Naive B cell (primary cell): ENCODE results near the gene G3BP1. TPM values are rescaled to one million over a fixed set of nuclear protein-coding genes. Genes with fewer than 3 reads are reported as not detected.

Source experiments
- ATAC-seq, 2 donors: fragments of 150-1000 bp; cut with Tn5 transposase; 2 replicates each; pipeline ENCODE4 v1.10.0; 2021; ENCODE audit warnings: low read depth in 2 of 2, mild to moderate bottlenecking in 2 of 2, moderate library complexity in 2 of 2
- DNase-seq: peaks from one replicate; pipeline ENCODE4 v3.0.0; 2022
- H3K27ac Mint-ChIP-seq, 6 donors: one replicate each; pipeline ENCODE4 v1.8.0; 2020 to 2022; ENCODE audit warnings: mild to moderate bottlenecking in 6 of 6, mixed read lengths in 6 of 6, moderate library complexity in 5 of 6, inconsistent platforms in 2 of 6
- H3K27me3 Mint-ChIP-seq, 3 donors: one replicate each; pipeline ENCODE4 v1.8.0; 2021 to 2022; ENCODE audit warnings: mixed read lengths in 3 of 3, mild to moderate bottlenecking in 1 of 3
- H3K36me3 Mint-ChIP-seq, 2 donors: one replicate each; pipeline ENCODE4 v1.8.0; 2020 to 2022; ENCODE audit warnings: mixed read lengths in 2 of 2, inconsistent platforms in 1 of 2, mild to moderate bottlenecking in 1 of 2
- H3K4me1 Mint-ChIP-seq, 3 donors: one replicate each; pipeline ENCODE4 v1.8.0; 2020 to 2022; ENCODE audit warnings: mixed read lengths in 3 of 3, inconsistent platforms in 1 of 3, mild to moderate bottlenecking in 1 of 3, moderate library complexity in 1 of 3
- H3K4me3 Mint-ChIP-seq, 8 donors: one replicate each; pipeline ENCODE4 v1.8.0; 2020 to 2022; ENCODE audit warnings: mild to moderate bottlenecking in 8 of 8, mixed read lengths in 8 of 8, moderate library complexity in 8 of 8, inconsistent platforms in 2 of 8
- H3K9me3 Mint-ChIP-seq, 7 donors: one replicate each; pipeline ENCODE4 v1.8.0; 2020 to 2022; ENCODE audit warnings: mixed read lengths in 7 of 7, mild to moderate bottlenecking in 5 of 7, inconsistent platforms in 2 of 7, moderate library complexity in 1 of 7
- polyA plus RNA-seq, 6 donors: library from polyadenylated mRNA; unstranded; fragments of 300-500 nt; fragmentation: Illumina TruSeq; gene quantifications; one replicate each; pipeline ENCODE4 v1.2.3, GENCODE V29; 2021; ENCODE audit warnings: low read depth in 6 of 6

G3BP1 gene
- polyA plus RNA-seq, 6 donors from 2014 or later, result 93.9 to 151 (median 135) TPM

- H3K27ac Mint-ChIP-seq, result peak overlapping the region in 1 of 6 donors; percentile 9
- H3K4me3 Mint-ChIP-seq, result peak overlapping the region in 1 of 8 donors; percentile 47
- H3K36me3 Mint-ChIP-seq, result peaks cover 16 to 20% of the 10 kb centered on the region in 2 donors
- no peaks in the 10 kb centered on the region for H3K27me3 Mint-ChIP-seq
- no peaks in the 10 kb centered on the region for H3K9me3 Mint-ChIP-seq
- ATAC-seq, result no peak
- no peak for DNase-seq
- H3K4me1 Mint-ChIP-seq, result peaks cover 8 to 30% (median 13%) of the 10 kb centered on the region in 3 donors
Observed at GRCh38 chr5:151740958-151741373, 30.8 kb upstream of the G3BP1 start.

DNA sequence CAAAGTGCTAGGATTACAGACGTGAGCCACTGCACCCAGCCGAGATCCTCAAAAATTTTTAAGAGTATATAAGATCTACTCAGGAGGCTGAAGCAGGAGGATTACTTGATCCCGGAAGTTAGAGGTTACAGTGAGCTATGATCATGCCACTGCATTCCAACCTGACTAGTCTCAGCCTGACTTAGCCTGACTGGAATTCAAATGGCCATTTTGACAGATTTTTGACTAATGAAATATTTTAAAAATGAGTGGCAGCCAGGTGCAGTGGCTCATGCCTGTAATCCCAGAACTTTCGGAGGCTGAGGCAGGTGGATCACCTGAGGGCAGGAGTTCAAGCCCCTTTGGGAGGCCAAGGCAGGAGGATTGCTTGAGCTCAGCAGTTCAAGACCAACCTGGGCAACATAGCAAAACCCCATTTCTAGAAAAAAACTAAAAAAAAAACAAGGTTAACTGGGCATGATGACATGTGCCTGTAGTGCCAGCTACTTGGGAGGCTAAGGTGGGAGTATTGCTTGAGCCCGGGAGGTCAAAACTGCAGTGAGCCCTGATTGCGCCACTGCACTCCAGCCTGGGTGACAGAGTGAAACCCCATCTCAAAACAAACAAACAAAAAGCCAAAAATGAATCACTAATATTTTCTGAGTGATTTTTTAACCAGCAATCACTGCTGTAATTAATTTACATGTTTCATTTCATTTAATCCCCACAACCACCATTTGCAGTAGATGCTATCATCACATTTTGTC lies 29.9 kb upstream of the G3BP1 start:
- H3K27ac Mint-ChIP-seq, result no peak overlapping the region
- ATAC-seq (no peak), DNase-seq (no peak)
- no peaks in the 10 kb centered on the region for H3K27me3 Mint-ChIP-seq
- H3K36me3 Mint-ChIP-seq, result peaks cover 16 to 20% of the 10 kb centered on the region in 2 donors
- H3K4me3 Mint-ChIP-seq, result no peak overlapping the region
- no peaks in the 10 kb centered on the region for H3K9me3 Mint-ChIP-seq
- H3K4me1 Mint-ChIP-seq, result peaks cover 12 to 36% (median 13%) of the 10 kb centered on the region in 3 donors

DNA sequence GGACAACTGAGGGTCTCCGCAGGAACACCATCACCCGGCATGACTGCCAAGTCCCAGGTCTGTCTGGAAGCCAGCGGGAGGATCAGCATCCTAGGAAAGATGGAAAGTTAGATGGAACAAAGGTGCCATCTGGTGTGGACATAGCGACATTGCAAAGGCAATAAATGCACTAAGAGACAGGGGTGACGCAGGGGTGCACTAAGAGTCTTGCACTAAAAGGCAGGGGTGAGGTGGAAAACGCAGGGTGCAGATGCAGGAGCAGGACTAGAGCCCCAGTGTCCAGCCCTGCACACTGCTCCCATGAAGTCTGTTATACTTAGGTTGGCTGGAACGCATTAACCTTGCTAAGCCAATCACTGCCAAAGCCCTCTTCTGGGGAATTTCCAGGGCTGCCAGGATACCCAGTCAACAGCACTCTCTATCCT lies 28.9 kb upstream of the G3BP1 start:
- Mint-ChIP-seq H3K27ac (peak overlapping the region in 1 of 6 donors; percentile 69), H3K4me3 (no peak overlapping the region), H3K36me3 (peaks cover 16 to 20% of the 10 kb centered on the region in 2 donors), H3K4me1 (peaks cover 12 to 36% (median 13%) of the 10 kb centered on the region in 3 donors), H3K27me3 (no peaks in the 10 kb centered on the region), H3K9me3 (no peaks in the 10 kb centered on the region)
- ATAC-seq, result no peak
- DNase-seq, result no peak

GRCh38 chr5:151743530-151743929 lies 28.2 kb upstream of the G3BP1 start:
- peaks cover 12 to 36% (median 13%) of the 10 kb centered on the region in 3 donors for H3K4me1 Mint-ChIP-seq
- DNase-seq (no peak), ATAC-seq (no peak)
- H3K27me3 Mint-ChIP-seq, result no peaks in the 10 kb centered on the region
- no peak overlapping the region for H3K4me3 Mint-ChIP-seq
- peaks cover 16 to 20% of the 10 kb centered on the region in 2 donors for H3K36me3 Mint-ChIP-seq
- H3K27ac Mint-ChIP-seq, result peak overlapping the region in 2 of 6 donors; percentile 8 to 86
- H3K9me3 Mint-ChIP-seq, result no peaks in the 10 kb centered on the region

DNA sequence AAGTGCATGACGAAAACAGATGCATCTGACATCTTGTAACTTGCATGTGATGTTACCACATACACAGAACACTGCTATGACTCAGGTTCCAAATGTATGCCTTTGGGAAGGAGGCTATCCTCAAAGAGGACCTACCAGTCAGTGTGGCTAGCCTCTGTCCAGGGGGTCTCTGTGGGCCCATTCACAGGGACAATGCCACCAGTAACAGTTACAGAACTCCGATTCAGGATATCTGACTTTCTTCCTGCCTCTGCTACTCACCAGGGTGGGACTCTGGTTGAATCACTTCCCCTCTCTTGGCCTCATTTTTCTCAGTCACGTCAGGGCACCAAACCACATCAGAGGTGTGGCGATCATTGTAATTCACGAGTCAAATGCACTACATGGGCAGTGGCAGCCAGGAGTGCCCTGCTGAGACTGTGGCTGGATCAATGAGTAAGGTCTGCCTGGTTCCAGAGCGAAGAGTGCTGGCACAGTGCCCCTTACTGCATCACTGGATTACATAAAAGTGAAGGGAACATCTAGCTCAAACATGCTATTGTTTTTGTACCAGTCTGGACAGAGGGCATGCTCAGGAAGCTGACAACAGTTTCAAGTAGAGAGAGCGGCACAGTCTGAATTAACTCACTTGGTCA lies 26.6 kb upstream of the G3BP1 start:
- DNase-seq, result no peak
- Mint-ChIP-seq H3K4me3 (peak overlapping the region in 1 of 8 donors; percentile 16), H3K36me3 (peaks cover 16 to 20% of the 10 kb centered on the region in 2 donors), H3K9me3 (no peaks in the 10 kb centered on the region), H3K27me3 (no peaks in the 10 kb centered on the region), H3K27ac (peak overlapping the region; percentile 2 to 94 (median 68)), H3K4me1 (peaks cover 17 to 47% (median 20%) of the 10 kb centered on the region in 3 donors)
- ATAC-seq, result peak; percentile 36 to 53

DNA sequence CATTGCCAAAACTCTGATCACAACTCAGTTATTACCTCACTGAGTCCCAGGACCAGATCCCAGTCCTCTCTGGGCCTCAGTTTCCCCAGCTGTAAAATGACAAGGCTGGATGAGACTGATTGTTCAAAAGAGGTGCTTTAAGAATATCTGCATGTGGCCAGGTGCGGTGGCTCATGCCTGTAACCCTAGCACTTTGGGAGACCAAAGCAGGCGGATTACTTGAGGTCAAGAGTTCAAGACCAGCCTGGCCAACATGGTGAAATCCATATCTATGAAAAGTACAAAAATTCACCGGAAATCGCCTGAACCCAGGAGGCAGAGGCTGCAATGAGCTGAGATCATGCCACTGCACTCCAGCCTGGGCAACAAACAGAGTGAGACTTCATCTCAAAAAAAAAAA lies 21.6 kb upstream of the G3BP1 start:
- no peaks in the 10 kb centered on the region for H3K27me3 Mint-ChIP-seq
- H3K27ac Mint-ChIP-seq, result peak overlapping the region in 4 of 6 donors; percentile 89 to 94 (median 91)
- H3K4me3 Mint-ChIP-seq, result peak overlapping the region in 1 of 8 donors; percentile 57
- peaks cover 0 to 9% of the 10 kb centered on the region in 2 donors for H3K36me3 Mint-ChIP-seq
- ATAC-seq, result no peak
- H3K9me3 Mint-ChIP-seq, result no peaks in the 10 kb centered on the region
- DNase-seq, result no peak
- peaks cover 13 to 43% (median 16%) of the 10 kb centered on the region in 3 donors for H3K4me1 Mint-ChIP-seq

- Mint-ChIP-seq H3K9me3 (no peaks in the 10 kb centered on the region), H3K4me1 (peaks cover 10 to 41% (median 16%) of the 10 kb centered on the region in 3 donors), H3K27ac (peak overlapping the region in 1 of 6 donors; percentile 30), H3K27me3 (no peaks in the 10 kb centered on the region), H3K4me3 (no peak overlapping the region), H3K36me3 (peaks cover 0 to 6% of the 10 kb centered on the region in 2 donors)
- no peak for ATAC-seq
- DNase-seq, result no peak
Observed at GRCh38 chr5:151751091-151751490, 20.7 kb upstream of the G3BP1 start.

GRCh38 chr5:151751593-151751992 lies 20.2 kb upstream of the G3BP1 start:
- DNase-seq (no peak), ATAC-seq (no peak)
- H3K36me3 Mint-ChIP-seq, result peaks cover 0 to 6% of the 10 kb centered on the region in 2 donors
- H3K4me3 Mint-ChIP-seq, result no peak overlapping the region
- no peaks in the 10 kb centered on the region for H3K9me3 Mint-ChIP-seq
- H3K27me3 Mint-ChIP-seq, result no peaks in the 10 kb centered on the region
- peaks cover 10 to 42% (median 21%) of the 10 kb centered on the region in 3 donors for H3K4me1 Mint-ChIP-seq
- peak overlapping the region in 3 of 6 donors; percentile 8 to 74 (median 57) for H3K27ac Mint-ChIP-seq

DNA sequence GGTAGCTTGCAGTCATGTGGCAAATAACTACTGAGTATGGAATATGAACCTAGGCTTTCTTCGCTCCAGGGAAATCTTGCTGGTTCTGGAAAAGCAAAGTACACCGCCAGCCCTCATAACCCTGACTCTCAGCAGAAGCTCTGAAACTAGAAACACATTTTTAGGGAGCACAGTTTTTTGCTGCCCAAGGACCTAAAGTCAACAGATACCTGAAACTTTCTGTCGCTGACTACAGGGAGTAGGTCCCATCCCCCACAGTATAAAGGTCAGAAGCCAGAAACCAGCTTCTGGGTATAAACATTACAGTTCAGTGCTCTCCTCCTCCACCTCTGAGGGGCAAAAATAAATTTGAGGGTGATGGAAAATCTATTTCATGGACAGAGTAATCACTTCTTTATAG lies 16.4 kb upstream of the G3BP1 start:
- Mint-ChIP-seq H3K9me3 (no peaks in the 10 kb centered on the region), H3K27me3 (no peaks in the 10 kb centered on the region), H3K27ac (peak overlapping the region in 2 of 6 donors; percentile 29 to 44), H3K4me1 (peaks cover 21 to 50% (median 38%) of the 10 kb centered on the region in 3 donors), H3K4me3 (peak overlapping the region in 1 of 8 donors; percentile 92), H3K36me3 (peaks cover 0 to 6% of the 10 kb centered on the region in 2 donors)
- DNase-seq (no peak), ATAC-seq (no peak)

- H3K27ac Mint-ChIP-seq, result peak overlapping the region in 5 of 6 donors; percentile 14 to 98 (median 81)
- H3K4me1 Mint-ChIP-seq, result peaks cover 21 to 44% (median 38%) of the 10 kb centered on the region in 3 donors
- H3K27me3 Mint-ChIP-seq, result no peaks in the 10 kb centered on the region
- no peaks in the 10 kb centered on the region for H3K9me3 Mint-ChIP-seq
- DNase-seq (no peak), ATAC-seq (peak in 1 of 2 donors; percentile 22)
- peak overlapping the region; percentile 90 to 96 (median 92) for H3K4me3 Mint-ChIP-seq
- peaks cover 0 to 5% of the 10 kb centered on the region in 2 donors for H3K36me3 Mint-ChIP-seq
Observed at GRCh38 chr5:151757233-151758140, 14.3 kb upstream of the G3BP1 start.

- Mint-ChIP-seq H3K36me3 (no peaks in the 10 kb centered on the region), H3K9me3 (no peaks in the 10 kb centered on the region), H3K4me1 (peaks cover 21 to 44% (median 38%) of the 10 kb centered on the region in 3 donors), H3K27me3 (no peaks in the 10 kb centered on the region), H3K27ac (peak overlapping the region; percentile 49 to 98 (median 86)), H3K4me3 (peak overlapping the region; percentile 90 to 96 (median 92))
- DNase-seq (no peak), ATAC-seq (peak; percentile 13 to 21)
Observed at GRCh38 chr5:151758141-151758429, 13.7 kb upstream of the G3BP1 start.

DNA sequence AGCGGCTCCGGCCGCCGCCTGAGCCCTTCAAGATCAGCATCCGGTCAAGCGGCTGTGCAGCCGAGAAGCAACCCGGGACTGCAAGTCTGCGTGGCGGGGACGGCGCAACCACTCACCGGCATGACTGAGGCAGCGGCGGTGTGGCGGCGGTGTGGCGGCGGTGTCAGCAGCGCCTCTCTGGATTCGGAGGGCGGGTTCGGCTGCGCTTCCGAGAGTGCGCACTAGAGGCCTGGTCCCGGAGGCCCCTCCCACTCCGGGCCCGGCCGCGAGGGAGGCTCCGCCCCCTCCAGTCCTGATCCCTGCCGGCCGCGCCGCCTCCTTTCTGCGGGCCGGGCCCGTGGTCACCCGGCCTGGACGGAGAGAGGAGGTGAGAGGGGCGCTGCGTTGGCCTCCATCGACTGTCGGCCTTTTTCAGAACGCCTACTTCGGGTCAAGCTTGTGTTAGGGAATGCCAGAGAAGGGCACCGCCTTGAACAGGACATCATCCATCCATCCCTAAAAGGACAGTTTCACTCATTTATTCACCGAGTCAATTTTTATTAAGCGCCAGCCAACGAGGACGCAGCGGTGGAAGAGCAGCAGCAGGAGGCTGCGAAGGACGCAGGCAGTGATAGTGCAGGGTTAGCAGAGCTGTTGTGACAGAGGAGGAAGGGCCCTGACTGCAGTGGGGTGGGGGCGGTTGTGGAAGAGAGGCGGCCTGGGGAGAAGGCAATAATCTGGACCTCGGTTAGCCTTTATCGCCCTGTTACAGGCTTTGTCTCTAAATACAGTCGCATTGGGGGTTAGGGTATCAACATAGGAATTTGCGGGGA lies 13.1 kb upstream of the G3BP1 start, which contains the start of gene ATOX1:
Gene ATOX1, minus strand, starts transcription at position 202 of the 812 bp plus-strand sequence. Its CDS starts 80 bp downstream, at position 122.
- no peaks in the 10 kb centered on the region for H3K27me3 Mint-ChIP-seq
- H3K4me3 Mint-ChIP-seq, result peak within 1 kb of the TSS; percentile 90 to 96 (median 92)
- DNase-seq (peak; percentile 89), ATAC-seq (peak; percentile 97 to 98)
- peaks cover 21 to 44% (median 38%) of the 10 kb centered on the region in 3 donors for H3K4me1 Mint-ChIP-seq
- H3K36me3 Mint-ChIP-seq, result no peaks in the 10 kb centered on the region
- H3K27ac Mint-ChIP-seq, result peak within 1 kb of the TSS; percentile 49 to 98 (median 94)
- no peaks in the 10 kb centered on the region for H3K9me3 Mint-ChIP-seq
